Mesothelial cell of epicardium (in vitro differentiated cells): Measurements from ENCODE around the gene MUC6. TPM values are rescaled to one million over a fixed set of nuclear protein-coding genes. Genes with fewer than 3 reads are reported as not detected.

Experiments used
- DNase-seq, 2 experiments: peaks; one replicate each; pipeline ENCODE4 v3.0.0; 2021; ENCODE audit warnings: low spot score in 2 of 2; ENCODE audit not compliant: unreplicated experiment in 2 of 2
- H3K27ac Mint-ChIP-seq: 2 replicates; pipeline ENCODE4 v1.8.0; 2021; ENCODE audit warnings: mixed read lengths
- H3K27me3 Mint-ChIP-seq: 2 replicates; pipeline ENCODE4 v1.8.0; 2021; ENCODE audit warnings: low read depth, mixed read lengths
- H3K36me3 Mint-ChIP-seq: 2 replicates; pipeline ENCODE4 v1.8.0; 2021; ENCODE audit warnings: mixed read lengths
- H3K4me1 Mint-ChIP-seq: 2 replicates; pipeline ENCODE4 v1.8.0; 2021; ENCODE audit warnings: mixed read lengths
- H3K4me3 Mint-ChIP-seq: 2 replicates; pipeline ENCODE4 v1.8.0; 2021; ENCODE audit warnings: mild to moderate bottlenecking, moderate library complexity, mixed read lengths
- H3K9me3 Mint-ChIP-seq: 2 replicates; pipeline ENCODE4 v1.8.0; 2021; ENCODE audit warnings: mixed read lengths
- CTCF ChIP-seq: fragments of 200-600 bp; sonication (generic); IDR thresholded peaks from one replicate; pipeline ENCODE4 v1.5.0; 2021; ENCODE audit warnings: antibody characterized with exemption; ENCODE audit not compliant: unreplicated experiment
- total RNA-seq: library from RNA; stranded (reverse); gene quantifications from 3 replicates; pipeline ENCODE4 v1.2.1, GENCODE V29; 2021

The MUC6 gene
- total RNA-seq, 1 donor from 2014 or later = not detected

- peak; percentile 21 to 42 for DNase-seq
- peaks cover 3% of the 10 kb centered on the region for H3K27me3 Mint-ChIP-seq
Measured at GRCh38 chr11:1073261-1073724, 36.8 kb upstream of the MUC6 start.

GRCh38 chr11:1072821-1073231 is 36.3 kb upstream of the MUC6 start:
- Mint-ChIP-seq H3K27ac (no peak overlapping the region), H3K4me3 (no peak overlapping the region)
- peak in 1 of 2 experiments; percentile 16 for DNase-seq

More at GRCh38 chr11:1073261-1073724, 36.8 kb upstream of the MUC6 start:
- Mint-ChIP-seq H3K4me3 (no peak overlapping the region), H3K9me3 (no peaks in the 10 kb centered on the region), H3K36me3 (no peaks in the 10 kb centered on the region), H3K4me1 (peaks cover 16% of the 10 kb centered on the region), H3K27ac (no peak overlapping the region)
- no peak for TF ChIP-seq CTCF

GRCh38 chr11:1072116-1072820 is 35.8 kb upstream of the MUC6 start:
- peaks cover 10% of the 10 kb centered on the region for H3K27me3 Mint-ChIP-seq
- no peak overlapping the region for H3K4me3 Mint-ChIP-seq
- DNase-seq = peak; percentile 14 to 37
- H3K9me3 Mint-ChIP-seq = no peaks in the 10 kb centered on the region
- no peak overlapping the region for H3K27ac Mint-ChIP-seq
- TF ChIP-seq CTCF = no peak
- no peaks in the 10 kb centered on the region for H3K36me3 Mint-ChIP-seq
- H3K4me1 Mint-ChIP-seq = peaks cover 16% of the 10 kb centered on the region

More at GRCh38 chr11:1072821-1073231, 36.3 kb upstream of the MUC6 start:
- H3K27me3 Mint-ChIP-seq = peaks cover 7% of the 10 kb centered on the region
- TF ChIP-seq CTCF = no peak
- H3K4me1 Mint-ChIP-seq = peaks cover 16% of the 10 kb centered on the region
- no peaks in the 10 kb centered on the region for H3K36me3 Mint-ChIP-seq
- no peaks in the 10 kb centered on the region for H3K9me3 Mint-ChIP-seq

GRCh38 chr11:1071571-1072115 is 35.1 kb upstream of the MUC6 start:
- peak; percentile 19 to 35 for DNase-seq
- Mint-ChIP-seq H3K27ac (no peak overlapping the region), H3K36me3 (no peaks in the 10 kb centered on the region), H3K4me1 (peaks cover 16% of the 10 kb centered on the region), H3K27me3 (peaks cover 15% of the 10 kb centered on the region), H3K9me3 (no peaks in the 10 kb centered on the region), H3K4me3 (no peak overlapping the region)
- no peak for TF ChIP-seq CTCF

- Mint-ChIP-seq H3K4me1 (peaks cover 16% of the 10 kb centered on the region), H3K36me3 (no peaks in the 10 kb centered on the region), H3K27ac (no peak overlapping the region), H3K27me3 (peaks cover 20% of the 10 kb centered on the region), H3K4me3 (no peak overlapping the region), H3K9me3 (peaks cover under 1% of the 10 kb centered on the region)
- TF ChIP-seq CTCF = no peak
- DNase-seq = peak in 1 of 2 experiments; percentile 27
Measured at GRCh38 chr11:1070594-1071462, 34.3 kb upstream of the MUC6 start.
